ENCODE data around the gene RNH1.

The RNH1 gene

GRCh38 chr11:499201-500076 is 7.6 kb downstream of the RNH1 start:
- no peak for DNase-seq (ENCODE audit: low read depth)

GRCh38 chr11:498297-499181 is 8.5 kb downstream of the RNH1 start:
- no peak for DNase-seq (ENCODE audit: low read depth)

- no peak for DNase-seq (ENCODE audit: low read depth)
Observed at GRCh38 chr11:497565-498296, 9.3 kb downstream of the RNH1 start.

- no peak for DNase-seq (ENCODE audit: low read depth)
Observed at GRCh38 chr11:496834-497564, 10.0 kb downstream of the RNH1 start.

GRCh38 chr11:495537-495931 is 11.5 kb downstream of the RNH1 start:
- DNase-seq (ENCODE audit: low read depth) = no peak

- no peak for DNase-seq (ENCODE audit: low read depth)
Observed at GRCh38 chr11:494761-495536, 12.1 kb downstream of the RNH1 start.

GRCh38 chr11:492427-493226 is 14.4 kb downstream of the RNH1 start:
- DNase-seq (ENCODE audit: low read depth) = no peak

GRCh38 chr11:491358-491757 is 15.7 kb downstream of the RNH1 start:
- DNase-seq (ENCODE audit: low read depth) = no peak

GRCh38 chr11:490930-491260 is 16.1 kb downstream of the RNH1 start:
- no peak for DNase-seq (ENCODE audit: low read depth)

- no peak for DNase-seq (ENCODE audit: low read depth)
Observed at GRCh38 chr11:490186-490929, 16.7 kb downstream of the RNH1 start.

GRCh38 chr11:489610-490185 is 17.3 kb downstream of the RNH1 start:
- no peak for DNase-seq (ENCODE audit: low read depth)

- no peak for DNase-seq (ENCODE audit: low read depth)
Observed at GRCh38 chr11:488992-489391, 18.1 kb downstream of the RNH1 start.

GRCh38 chr11:488579-488978 is 18.5 kb downstream of the RNH1 start:
- no peak for DNase-seq (ENCODE audit: low read depth)

GRCh38 chr11:488062-488461 is 19.0 kb downstream of the RNH1 start:
- no peak for DNase-seq (ENCODE audit: low read depth)

- DNase-seq (ENCODE audit: low read depth) = no peak
Observed at GRCh38 chr11:487571-488021, 19.4 kb downstream of the RNH1 start.

- no peak for DNase-seq (ENCODE audit: low read depth)
Observed at GRCh38 chr11:486189-486588, 20.9 kb downstream of the RNH1 start.

- no peak for DNase-seq (ENCODE audit: low read depth)
Observed at GRCh38 chr11:484616-485015, 22.4 kb downstream of the RNH1 start.

- DNase-seq (ENCODE audit: low read depth) = no peak
Observed at GRCh38 chr11:479311-479710, 27.7 kb downstream of the RNH1 start.

Measured in stimulated activated CD8-positive, alpha-beta memory T cell treated with anti-CD3 and anti-CD28 coated beads, Interleukin-15, amount 100 ng/mL, for 24 hours (primary cell).